ENCODE measurements around the gene HOXD4. TPM values are rescaled to one million over a fixed set of nuclear protein-coding genes. Genes with fewer than 3 reads are reported as not detected.

HOXD4 gene
- total RNA-seq, 1 experiment from 2014 or later, result not detected

- intact Hi-C loops (cut with micrococcal nuclease), result loop anchor here (10.0 kb wide), 1 partner anchor 165 kb away; no protein-coding TSS in a partner anchor
- DNase-seq (ENCODE audit: unreplicated experiment), result no peak
- Mint-ChIP-seq H3K4me1 (ENCODE audit: insufficient read depth, unreplicated experiment) (no peaks in the 10 kb centered on the region), H3K9me3 (ENCODE audit: unreplicated experiment) (no peaks in the 10 kb centered on the region), H3K27ac (ENCODE audit: low read depth, unreplicated experiment) (no peak overlapping the region), H3K36me3 (ENCODE audit: insufficient read depth, unreplicated experiment) (no peaks in the 10 kb centered on the region), H3K27me3 (ENCODE audit: insufficient read depth, unreplicated experiment) (no peaks in the 10 kb centered on the region), H3K4me3 (ENCODE audit: unreplicated experiment) (no peak overlapping the region)
- TF ChIP-seq, protein P1, sequence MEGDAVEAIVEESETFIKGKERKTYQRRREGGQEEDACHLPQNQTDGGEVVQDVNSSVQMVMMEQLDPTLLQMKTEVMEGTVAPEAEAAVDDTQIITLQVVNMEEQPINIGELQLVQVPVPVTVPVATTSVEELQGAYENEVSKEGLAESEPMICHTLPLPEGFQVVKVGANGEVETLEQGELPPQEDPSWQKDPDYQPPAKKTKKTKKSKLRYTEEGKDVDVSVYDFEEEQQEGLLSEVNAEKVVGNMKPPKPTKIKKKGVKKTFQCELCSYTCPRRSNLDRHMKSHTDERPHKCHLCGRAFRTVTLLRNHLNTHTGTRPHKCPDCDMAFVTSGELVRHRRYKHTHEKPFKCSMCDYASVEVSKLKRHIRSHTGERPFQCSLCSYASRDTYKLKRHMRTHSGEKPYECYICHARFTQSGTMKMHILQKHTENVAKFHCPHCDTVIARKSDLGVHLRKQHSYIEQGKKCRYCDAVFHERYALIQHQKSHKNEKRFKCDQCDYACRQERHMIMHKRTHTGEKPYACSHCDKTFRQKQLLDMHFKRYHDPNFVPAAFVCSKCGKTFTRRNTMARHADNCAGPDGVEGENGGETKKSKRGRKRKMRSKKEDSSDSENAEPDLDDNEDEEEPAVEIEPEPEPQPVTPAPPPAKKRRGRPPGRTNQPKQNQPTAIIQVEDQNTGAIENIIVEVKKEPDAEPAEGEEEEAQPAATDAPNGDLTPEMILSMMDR (IDR thresholded peaks at IDR 0.05; ENCODE audit: unreplicated experiment), result no peak
- ChIA-PET CTCF (interaction anchor here (1.0 to 3.0 kb wide), 4 partner anchors 17 to 502 kb away, joined by 3 to 12 read pairs (median 8); no protein-coding TSS in a partner anchor), POLR2A (no interaction called here)
- no TSS peak for BruUV-seq (replicated peaks)
Measured at GRCh38 chr2:176149939-176150583, 1.3 kb upstream of the HOXD4 start.

DNA sequence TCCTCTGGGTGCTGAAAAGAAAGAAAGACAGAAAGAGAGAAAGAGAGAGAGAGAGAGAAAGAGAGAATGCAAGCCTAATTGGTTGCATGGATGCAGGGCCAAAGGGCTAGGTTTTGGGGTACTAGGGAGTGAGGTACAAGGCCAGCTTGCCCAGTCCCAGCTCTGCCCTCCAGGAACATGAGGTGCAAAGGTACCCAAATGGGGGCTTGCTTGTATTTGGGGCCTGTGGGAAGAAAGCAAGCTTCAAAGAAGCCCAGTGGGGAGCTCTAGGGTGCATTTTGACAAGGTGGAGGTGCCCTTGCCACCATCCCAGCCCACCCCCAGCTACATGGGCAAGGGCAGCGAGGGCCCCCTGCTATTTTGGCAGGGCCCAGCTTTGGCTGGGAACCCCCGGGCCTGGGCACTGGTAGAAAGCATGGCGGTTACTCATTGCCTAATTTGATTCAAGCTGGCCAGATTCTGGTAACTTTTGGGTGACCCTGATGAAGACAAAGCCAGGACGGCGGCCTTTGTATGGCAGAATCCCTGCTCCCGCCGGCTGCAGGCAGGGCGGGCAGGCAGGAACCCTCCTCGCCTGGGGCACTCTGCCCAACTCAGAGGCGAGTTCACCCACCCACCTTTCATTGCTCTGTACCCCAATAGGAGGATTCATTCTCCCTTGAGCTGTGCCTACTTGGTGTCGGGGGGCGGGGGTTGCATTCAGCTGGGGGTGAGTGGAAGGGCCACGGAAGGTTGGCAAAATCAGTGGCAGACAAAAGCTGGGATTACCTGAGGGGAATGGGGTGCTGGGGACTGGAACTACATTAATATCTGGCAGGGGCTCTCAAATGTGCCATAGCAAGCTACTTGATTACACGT, 537 bp upstream of the HOXD4 start:
- no peaks in the 10 kb centered on the region for H3K4me1 Mint-ChIP-seq (ENCODE audit: insufficient read depth, unreplicated experiment)
- TF ChIP-seq, protein P1 (IDR thresholded peaks at IDR 0.05; ENCODE audit: unreplicated experiment), result no peak
- CTCF ChIA-PET, result interaction anchor here (1.0 to 3.0 kb wide), 4 partner anchors 17 to 501 kb away, joined by 3 to 12 read pairs (median 8); no protein-coding TSS in a partner anchor
- no peaks in the 10 kb centered on the region for H3K9me3 Mint-ChIP-seq (ENCODE audit: unreplicated experiment)
- peaks cover 5% of the 10 kb centered on the region for H3K36me3 Mint-ChIP-seq (ENCODE audit: insufficient read depth, unreplicated experiment)
- no peaks in the 10 kb centered on the region for H3K27me3 Mint-ChIP-seq (ENCODE audit: insufficient read depth, unreplicated experiment)
- no peak overlapping the region for H3K27ac Mint-ChIP-seq (ENCODE audit: low read depth, unreplicated experiment)
- no peak overlapping the region for H3K4me3 Mint-ChIP-seq (ENCODE audit: unreplicated experiment)
- no peak for DNase-seq (ENCODE audit: unreplicated experiment)
- POLR2A ChIA-PET, result no interaction called here
- BruUV-seq (replicated peaks), result no TSS peak
- intact Hi-C loops (cut with micrococcal nuclease), result no loop called here

GRCh38 chr2:176152350-176153181, 1.2 kb downstream of the HOXD4 start:
- Mint-ChIP-seq H3K4me3 (ENCODE audit: unreplicated experiment) (no peak overlapping the region), H3K27me3 (ENCODE audit: insufficient read depth, unreplicated experiment) (no peaks in the 10 kb centered on the region), H3K9me3 (ENCODE audit: unreplicated experiment) (no peaks in the 10 kb centered on the region), H3K4me1 (ENCODE audit: insufficient read depth, unreplicated experiment) (no peaks in the 10 kb centered on the region), H3K36me3 (ENCODE audit: insufficient read depth, unreplicated experiment) (peaks cover 5% of the 10 kb centered on the region), H3K27ac (ENCODE audit: low read depth, unreplicated experiment) (no peak overlapping the region)
- no peak for DNase-seq (ENCODE audit: unreplicated experiment)
- BruUV-seq (replicated peaks), result no TSS peak
- intact Hi-C loops (cut with micrococcal nuclease), result no loop called here
- POLR2A ChIA-PET, result no interaction called here
- TF ChIP-seq, protein P1 (IDR thresholded peaks at IDR 0.05; ENCODE audit: unreplicated experiment), result no peak
- CTCF ChIA-PET, result interaction anchor here (0.6 to 0.7 kb wide), 3 partner anchors 13 to 997 kb away, joined by 3 to 5 read pairs (median 4); no protein-coding TSS in a partner anchor
